GM23248 (cell line): ENCODE data around the gene ADK. TPM values are rescaled to one million over a fixed set of nuclear protein-coding genes. Genes with fewer than 3 reads are reported as not detected.

ENCODE experiments used
- DNase-seq: peaks from one replicate; pipeline ENCODE4 v3.0.0-alpha.2; 2015
- H2AFZ ChIP-seq: fragments of 200-600 bp; sonication (generic); 2 replicates; pipeline ENCODE4 v1.6.1; 2016; ENCODE audit warnings: antibody characterized with exemption
- H3F3A ChIP-seq: fragments of 200-600 bp; sonication (generic); 2 replicates; pipeline ENCODE4 v1.6.1; 2016; ENCODE audit warnings: mild to moderate bottlenecking, antibody characterized with exemption, mixed run types; ENCODE audit not compliant: insufficient read depth
- H3K27ac ChIP-seq: fragments of 200-600 bp; sonication (generic); 2 replicates; pipeline ENCODE4 v1.5.1; 2016; ENCODE audit warnings: mild to moderate bottlenecking
- H3K27me3 ChIP-seq: fragments of 200-600 bp; sonication (generic); replicated peaks from 2 replicates; pipeline ENCODE4 v1.6.1; 2016; ENCODE audit warnings: mild to moderate bottlenecking; ENCODE audit not compliant: insufficient read depth
- H3K36me3 ChIP-seq: fragments of 200-600 bp; sonication (generic); 2 replicates; pipeline ENCODE4 v1.6.1; 2016; ENCODE audit warnings: low read depth, mild to moderate bottlenecking
- H3K4me1 ChIP-seq: fragments of 200-600 bp; sonication (generic); 2 replicates; pipeline ENCODE4 v1.6.1; 2016; ENCODE audit warnings: mild to moderate bottlenecking; ENCODE audit not compliant: insufficient read depth
- H3K4me2 ChIP-seq: fragments of 200-600 bp; sonication (generic); one replicate; pipeline ENCODE4 v1.6.1; 2016; ENCODE audit warnings: mild to moderate bottlenecking; ENCODE audit not compliant: unreplicated experiment
- H3K4me3 ChIP-seq: fragments of 200-600 bp; sonication (generic); 2 replicates; pipeline ENCODE4 v1.5.1; 2016; ENCODE audit warnings: mild to moderate bottlenecking
- H3K79me2 ChIP-seq: fragments of 200-600 bp; sonication (generic); 2 replicates; pipeline ENCODE4 v1.6.1; 2016; ENCODE audit warnings: mild to moderate bottlenecking; ENCODE audit not compliant: insufficient read depth
- H3K9ac ChIP-seq: fragments of 200-600 bp; sonication (generic); 2 replicates; pipeline ENCODE4 v1.6.1; 2016; ENCODE audit warnings: mild to moderate bottlenecking
- H3K9me2 ChIP-seq: fragments of 200-600 bp; sonication (generic); 2 replicates; pipeline ENCODE4 v1.6.1; 2016; ENCODE audit warnings: mixed run types, mild to moderate bottlenecking, moderate library complexity; ENCODE audit not compliant: insufficient read depth
- H3K9me3 ChIP-seq: fragments of 200-600 bp; sonication (generic); one replicate; pipeline ENCODE4 v1.6.1; 2017; ENCODE audit warnings: low read depth
- H4K20me1 ChIP-seq: fragments of 200-600 bp; sonication (generic); 2 replicates; pipeline ENCODE4 v1.6.0; 2016; ENCODE audit not compliant: insufficient read depth
- EZH2 ChIP-seq: fragments of 200-600 bp; sonication (generic); IDR thresholded peaks from 2 replicates; pipeline ENCODE4 v1.6.1; 2018; ENCODE audit warnings: antibody characterized with exemption, mild to moderate bottlenecking; ENCODE audit not compliant: insufficient read depth, poor library complexity, severe bottlenecking
- EZH2phosphoT487 ChIP-seq: fragments of 200-600 bp; sonication (generic); IDR thresholded peaks from 2 replicates; pipeline ENCODE4 v1.6.1; 2018; ENCODE audit warnings: antibody characterized with exemption, moderate library complexity, mild to moderate bottlenecking, low read depth; ENCODE audit not compliant: insufficient read depth
- WGBS, 2 experiments: methylation state at CpG; one replicate each; pipeline ENCODE4 v1.1.6; 2015 to 2017; ENCODE audit warnings: low lambda C conversion rate in 2 of 2, low coverage in 1 of 2; ENCODE audit errors: missing lambda C conversion rate in 2 of 2; 5-methylcytosine and 5-hydroxymethylcytosine counted together
- in situ Hi-C: fragments of 300-500 bp; cut with MboI; formaldehyde crosslinking; loops from 2 replicates; pipeline ENCODE4 v1.15.0; 2020
- polyA plus RNA-seq: library from polyadenylated mRNA; unstranded; fragments of >200 nt; fragmentation: Nextera tagmentation; extraction: Ambion mirVana; gene quantifications from 2 replicates; pipeline ENCODE4 v1.2.1, GENCODE V29; 2016
- total RNA-seq: library from RNA; depleted of rRNA; stranded (reverse); fragments of >200 nt; shearing (Covaris generic); gene quantifications from 2 replicates; pipeline ENCODE4 v1.2.3, GENCODE V29; 2014

Gene ADK
- total and polyA plus RNA-seq, 2 experiments from 2014 or later = 43.7 to 75.1 TPM

DNA sequence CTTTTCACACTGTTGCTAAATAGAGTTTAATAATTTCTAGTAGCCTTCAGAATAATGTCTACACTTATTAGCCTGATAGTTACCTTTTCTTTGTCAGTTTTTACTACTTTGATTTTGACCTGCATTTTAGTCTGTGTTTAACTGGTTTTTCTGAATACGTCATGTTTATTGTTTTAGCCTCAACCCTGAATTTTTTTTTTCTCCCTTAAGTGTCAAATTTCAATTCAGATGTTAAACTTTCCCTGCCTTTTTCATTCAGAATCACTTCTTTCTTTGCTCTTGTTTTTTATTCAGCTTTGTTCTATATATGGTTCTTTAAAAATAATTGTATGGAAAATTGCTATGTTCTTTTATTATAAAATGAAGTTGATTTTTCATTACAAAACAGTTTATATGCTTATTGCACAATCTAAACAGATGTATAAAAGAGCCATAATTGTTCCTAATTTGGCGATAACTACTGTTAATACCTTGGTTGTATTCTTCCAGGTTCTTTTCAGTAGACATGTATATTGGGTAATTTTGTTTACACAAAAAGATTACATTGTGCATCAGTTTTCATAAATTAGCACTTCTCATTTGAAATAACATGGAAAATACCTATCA lies 159.7 kb downstream of the ADK start:
- TF ChIP-seq EZH2phosphoT487 = no peak
- TF ChIP-seq EZH2 = no peak
- no peak overlapping the region for H3K4me3 ChIP-seq
- H3K9me2 ChIP-seq = no peaks in the 10 kb centered on the region
- no peaks in the 10 kb centered on the region for H3K9me3 ChIP-seq
- H3F3A ChIP-seq = no peaks in the 10 kb centered on the region
- H4K20me1 ChIP-seq = no peaks in the 10 kb centered on the region
- no peak overlapping the region for H3K9ac ChIP-seq
- no peak overlapping the region for H3K4me2 ChIP-seq
- 97 to 100% methylated on average over 2 of the region's 2 CpGs for WGBS, 2 experiments
- DNase-seq = no peak
- H3K36me3 ChIP-seq = no peaks in the 10 kb centered on the region
- in situ Hi-C loops = no loop called here
- no peak overlapping the region for H3K27ac ChIP-seq
- H3K4me1 ChIP-seq = peaks cover 5% of the 10 kb centered on the region; the same call in 1 of the 2 replicates
- no peak overlapping the region for H2AFZ ChIP-seq
- peaks cover 43% of the 10 kb centered on the region for H3K79me2 ChIP-seq
- no peaks in the 10 kb centered on the region for H3K27me3 ChIP-seq

GRCh38 chr10:74314166-74314565 lies 163.1 kb downstream of the ADK start:
- H3K4me3 ChIP-seq = peak overlapping the region; percentile 49
- H2AFZ ChIP-seq = peak overlapping the region; percentile 58
- peak; percentile 45 for DNase-seq
- TF ChIP-seq EZH2phosphoT487 (no peak), EZH2 (no peak)
- peak overlapping the region; percentile 78 for H3K4me2 ChIP-seq
- no peaks in the 10 kb centered on the region for H3F3A ChIP-seq
- H3K9me3 ChIP-seq = no peaks in the 10 kb centered on the region
- in situ Hi-C loops = no loop called here
- WGBS, 2 experiments = 21 to 22% methylated on average over 1 of the region's 1 CpG
- H3K79me2 ChIP-seq = peaks cover 28% of the 10 kb centered on the region
- no peaks in the 10 kb centered on the region for H4K20me1 ChIP-seq
- H3K9ac ChIP-seq = peak overlapping the region; percentile 2
- H3K27ac ChIP-seq = no peak overlapping the region
- no peaks in the 10 kb centered on the region for H3K9me2 ChIP-seq
- peaks cover 5% of the 10 kb centered on the region; the same call in 1 of the 2 replicates for H3K4me1 ChIP-seq
- no peaks in the 10 kb centered on the region for H3K27me3 ChIP-seq
- no peaks in the 10 kb centered on the region for H3K36me3 ChIP-seq

DNA sequence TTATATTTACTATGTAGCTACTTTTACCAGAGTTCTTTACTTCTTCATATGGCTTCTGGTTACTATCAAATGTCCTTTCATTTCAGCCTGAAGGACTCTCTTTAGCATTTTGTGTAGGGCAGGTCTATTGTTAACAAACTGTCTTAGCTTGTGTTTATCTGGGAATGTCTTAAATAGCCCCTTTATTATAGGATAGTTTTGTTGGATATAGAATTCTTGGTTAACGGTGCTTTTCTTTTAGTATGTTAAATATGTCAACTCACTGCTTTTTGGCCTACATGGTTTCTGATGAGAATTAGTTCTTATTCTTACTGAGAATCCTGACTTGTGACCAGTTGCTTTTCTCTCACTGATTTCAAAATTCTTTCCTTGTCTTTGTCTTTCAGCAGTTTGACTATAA lies 169.0 kb downstream of the ADK start:
- Histone ChIP-seq H3K9ac (no peak overlapping the region), H3K36me3 (no peaks in the 10 kb centered on the region; the same call in 1 of the 2 replicates), H3K79me2 (peaks cover 29% of the 10 kb centered on the region; the same call in 1 of the 2 replicates), H3K27ac (no peak overlapping the region), H2AFZ (no peak overlapping the region), H3K9me2 (no peaks in the 10 kb centered on the region), H3F3A (no peaks in the 10 kb centered on the region), H3K4me1 (no peaks in the 10 kb centered on the region), H3K9me3 (peaks cover 4% of the 10 kb centered on the region), H3K4me3 (no peak overlapping the region), H3K27me3 (no peaks in the 10 kb centered on the region), H3K4me2 (no peak overlapping the region), H4K20me1 (no peaks in the 10 kb centered on the region)
- TF ChIP-seq EZH2 (no peak), EZH2phosphoT487 (no peak)
- 95 to 100% methylated on average over 1 of the region's 1 CpG for WGBS, 2 experiments
- no peak for DNase-seq
- in situ Hi-C loops = no loop called here

GRCh38 chr10:74320717-74321116 lies 169.7 kb downstream of the ADK start:
- Histone ChIP-seq H3F3A (no peaks in the 10 kb centered on the region), H3K36me3 (no peaks in the 10 kb centered on the region; the same call in 1 of the 2 replicates), H3K4me1 (no peaks in the 10 kb centered on the region), H3K27ac (no peak overlapping the region), H3K9ac (no peak overlapping the region), H3K27me3 (no peaks in the 10 kb centered on the region), H3K4me3 (no peak overlapping the region), H4K20me1 (no peaks in the 10 kb centered on the region), H2AFZ (no peak overlapping the region), H3K9me3 (peaks cover 4% of the 10 kb centered on the region), H3K4me2 (no peak overlapping the region), H3K79me2 (peaks cover 35% of the 10 kb centered on the region), H3K9me2 (no peaks in the 10 kb centered on the region)
- WGBS, 2 experiments = 95 to 98% methylated on average over 4 of the region's 4 CpGs
- in situ Hi-C loops = no loop called here
- no peak for TF ChIP-seq EZH2phosphoT487
- no peak for TF ChIP-seq EZH2
- DNase-seq = no peak
